ENCODE data around the gene KPNA1. TPM values are rescaled to one million over a fixed set of nuclear protein-coding genes. Genes with fewer than 3 reads are reported as not detected.
"Not testable (repeated sequence)": the region's sequence is repeated elsewhere in the genome, so short reads cannot be mapped to it uniquely, and the experiment has no call there.

Gene KPNA1
- total RNA-seq, 1 experiment from 2014 or later, result 64.3 TPM

- TF ChIP-seq EZH2 (IDR thresholded peaks at IDR 0.05; ENCODE audit: low read length, unreplicated experiment) (no peak), EZH2phosphoT487 (IDR thresholded peaks at IDR 0.05; ENCODE audit: borderline replicate concordance, low read length) (no peak), CTCF (conservative IDR thresholded peaks at IDR 0.05; ENCODE audit: low read depth, low read length) (no peak)
- Histone ChIP-seq H3K27ac (ENCODE audit: low read length) (no peak overlapping the region), H3K79me2 (ENCODE audit: low read length) (peaks cover 96% of the 10 kb centered on the region), H3K4me2 (ENCODE audit: low read length) (no peak overlapping the region), H3K36me3 (ENCODE audit: low read depth, low read length) (peaks cover 9% of the 10 kb centered on the region; the same call in 1 of the 2 replicates), H3K9me2 (replicated peaks; ENCODE audit: low read length) (no peaks in the 10 kb centered on the region), H3K9me3 (ENCODE audit: low read length) (no peaks in the 10 kb centered on the region), H3K4me1 (ENCODE audit: insufficient read depth, low read length) (peaks cover 19% of the 10 kb centered on the region), H3K9ac (ENCODE audit: low read length) (no peak overlapping the region), H3F3A (ENCODE audit: low read length, unreplicated experiment) (peaks cover 11% of the 10 kb centered on the region), H2AFZ (ENCODE audit: low read length) (no peak overlapping the region), H3K27me3 (ENCODE audit: low read length) (no peaks in the 10 kb centered on the region), H4K20me1 (ENCODE audit: low read length) (peaks cover 65% of the 10 kb centered on the region), H3K4me3 (ENCODE audit: low read length) (no peak overlapping the region)
- no peak for DNase-seq
- no TSS peak for BruUV-seq (replicated peaks)
- POLR2A ChIA-PET (ENCODE audit: unreplicated experiment), result no interaction called here
- intact Hi-C loops (cut with micrococcal nuclease), result no loop called here
- ATAC-seq, result no peak
- CTCF ChIA-PET, result no interaction called here
Observed at GRCh38 chr3:122502139-122502538, 12.6 kb downstream of the KPNA1 start.

DNA sequence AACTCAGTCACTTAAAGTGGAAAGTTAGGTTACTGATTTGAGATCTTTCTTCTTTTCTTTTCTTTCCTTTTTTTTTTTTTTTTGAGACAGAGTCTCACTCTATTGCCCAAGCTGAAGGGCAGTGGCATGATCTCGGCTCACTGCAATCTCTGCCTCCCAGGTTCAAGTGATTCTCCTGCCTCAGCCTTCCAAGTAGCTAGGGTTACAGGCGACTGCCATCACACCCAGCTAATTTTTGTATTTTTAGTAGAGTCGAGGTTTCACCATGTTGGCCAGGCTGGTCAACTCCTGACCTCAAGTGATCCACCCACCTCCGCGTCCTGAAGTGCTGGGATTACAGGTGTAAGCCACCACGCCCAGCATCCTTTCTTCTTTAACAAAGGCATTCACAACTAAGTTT is 13.8 kb downstream of the KPNA1 start:
- H3K9ac ChIP-seq (ENCODE audit: low read length); BruUV-seq (replicated peaks); ATAC-seq; H3K4me2 ChIP-seq (ENCODE audit: low read length); H3K27me3 ChIP-seq (ENCODE audit: low read length); CTCF ChIA-PET; H2AFZ ChIP-seq (ENCODE audit: low read length); H3K9me3 ChIP-seq (ENCODE audit: low read length); H3K4me3 ChIP-seq (ENCODE audit: low read length); intact Hi-C loops (cut with micrococcal nuclease); DNase-seq; H3K9me2 ChIP-seq (replicated peaks; ENCODE audit: low read length); POLR2A ChIA-PET (ENCODE audit: unreplicated experiment); H3K27ac ChIP-seq (ENCODE audit: low read length): not testable (repeated sequence)
- Histone ChIP-seq H3K36me3 (ENCODE audit: low read depth, low read length) (peaks cover 13% of the 10 kb centered on the region; the same call in 1 of the 2 replicates), H3K4me1 (ENCODE audit: insufficient read depth, low read length) (peaks cover 24% of the 10 kb centered on the region), H3F3A (ENCODE audit: low read length, unreplicated experiment) (peaks cover 11% of the 10 kb centered on the region), H3K79me2 (ENCODE audit: low read length) (peaks cover 96% of the 10 kb centered on the region), H4K20me1 (ENCODE audit: low read length) (peaks cover 67% of the 10 kb centered on the region)

- H4K20me1 ChIP-seq (ENCODE audit: low read length), result peaks cover 40% of the 10 kb centered on the region
- DNase-seq, result no peak
- no peaks in the 10 kb centered on the region for H3K9me3 ChIP-seq (ENCODE audit: low read length)
- H3K27me3 ChIP-seq (ENCODE audit: low read length), result no peaks in the 10 kb centered on the region
- peak overlapping the region; percentile 59 for H3K27ac ChIP-seq (ENCODE audit: low read length)
- 0 out of 2 replicates have a peak overlapping the region, but pooled peaks have one; percentile 1 for H3K4me3 ChIP-seq (ENCODE audit: low read length)
- ChIA-PET POLR2A (ENCODE audit: unreplicated experiment) (no interaction called here), CTCF (no interaction called here)
- peaks cover 30% of the 10 kb centered on the region for H3K36me3 ChIP-seq (ENCODE audit: low read depth, low read length)
- intact Hi-C loops (cut with micrococcal nuclease), result no loop called here
- H2AFZ ChIP-seq (ENCODE audit: low read length), result no peak overlapping the region
- H3F3A ChIP-seq (ENCODE audit: low read length, unreplicated experiment), result peaks cover 11% of the 10 kb centered on the region
- peak overlapping the region; percentile 48 for H3K4me2 ChIP-seq (ENCODE audit: low read length)
- BruUV-seq (replicated peaks), result no TSS peak
- no peak overlapping the region for H3K9ac ChIP-seq (ENCODE audit: low read length)
- ATAC-seq, result peak; percentile 46
- H3K9me2 ChIP-seq (replicated peaks; ENCODE audit: low read length), result no peaks in the 10 kb centered on the region
- TF ChIP-seq EZH2 (IDR thresholded peaks at IDR 0.05; ENCODE audit: low read length, unreplicated experiment) (no peak), EZH2phosphoT487 (IDR thresholded peaks at IDR 0.05; ENCODE audit: borderline replicate concordance, low read length) (no peak)
- H3K4me1 ChIP-seq (ENCODE audit: insufficient read depth, low read length), result peaks cover 24% of the 10 kb centered on the region
- H3K79me2 ChIP-seq (ENCODE audit: low read length), result peaks cover 93% of the 10 kb centered on the region
Observed at GRCh38 chr3:122498152-122498551, 16.6 kb downstream of the KPNA1 start.

GRCh38 chr3:122497425-122497824 is 17.3 kb downstream of the KPNA1 start:
- H3K4me3 ChIP-seq (ENCODE audit: low read length), result no peak overlapping the region
- no peak overlapping the region for H3K9ac ChIP-seq (ENCODE audit: low read length)
- ATAC-seq (peak; percentile 97), DNase-seq (peak; percentile 95)
- H3K4me2 ChIP-seq (ENCODE audit: low read length), result peak overlapping the region; percentile 48
- intact Hi-C loops (cut with micrococcal nuclease), result no loop called here
- peaks cover 36% of the 10 kb centered on the region for H4K20me1 ChIP-seq (ENCODE audit: low read length)
- ChIA-PET POLR2A (ENCODE audit: unreplicated experiment) (no interaction called here), CTCF (no interaction called here)
- H3K4me1 ChIP-seq (ENCODE audit: insufficient read depth, low read length), result peaks cover 24% of the 10 kb centered on the region
- H3K79me2 ChIP-seq (ENCODE audit: low read length), result peaks cover 93% of the 10 kb centered on the region
- peaks cover 38% of the 10 kb centered on the region for H3K36me3 ChIP-seq (ENCODE audit: low read depth, low read length)
- no peaks in the 10 kb centered on the region for H3K27me3 ChIP-seq (ENCODE audit: low read length)
- TF ChIP-seq EZH2 (IDR thresholded peaks at IDR 0.05; ENCODE audit: low read length, unreplicated experiment) (no peak), EZH2phosphoT487 (IDR thresholded peaks at IDR 0.05; ENCODE audit: borderline replicate concordance, low read length) (no peak), CTCF (conservative IDR thresholded peaks at IDR 0.05; ENCODE audit: low read depth, low read length) (no peak)
- H3F3A ChIP-seq (ENCODE audit: low read length, unreplicated experiment), result peaks cover 11% of the 10 kb centered on the region
- no peaks in the 10 kb centered on the region for H3K9me3 ChIP-seq (ENCODE audit: low read length)
- no peaks in the 10 kb centered on the region for H3K9me2 ChIP-seq (replicated peaks; ENCODE audit: low read length)
- no peak overlapping the region for H2AFZ ChIP-seq (ENCODE audit: low read length)
- BruUV-seq (replicated peaks), result no TSS peak
- peak overlapping the region; percentile 59 for H3K27ac ChIP-seq (ENCODE audit: low read length)

Data from PC-3 (cell line).